Measurements from ENCODE around the gene GXYLT2. TPM values are rescaled to one million over a fixed set of nuclear protein-coding genes. Genes with fewer than 3 reads are reported as not detected.
"Not testable (repeated sequence)": the region's sequence is repeated elsewhere in the genome, so short reads cannot be mapped to it uniquely, and the experiment has no call there.

Gene GXYLT2
- total and polyA plus RNA-seq, 8 donors = 0.40 to 27.0 (median 1.4) TPM

DNA sequence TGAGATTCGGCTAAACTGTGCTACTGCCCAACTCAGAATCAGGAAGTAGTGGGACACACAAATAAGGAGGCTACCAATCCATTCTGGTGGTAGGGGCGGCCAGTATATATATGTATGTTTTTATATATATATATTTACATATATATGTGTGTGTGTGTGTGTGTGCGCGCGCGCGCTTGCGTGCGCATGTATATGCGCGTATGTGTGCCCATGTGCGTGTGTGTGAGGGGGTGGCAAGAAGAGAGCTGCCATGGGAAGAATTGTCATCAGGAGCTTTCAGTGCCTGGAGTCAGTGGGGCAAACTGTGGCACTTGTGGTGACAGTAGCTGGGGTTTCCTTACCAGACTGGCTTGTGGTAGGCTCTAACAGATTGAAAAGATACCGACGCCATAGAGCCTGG lies 26.5 kb downstream of the GXYLT2 start:
- no peak overlapping the region for H3K27ac ChIP-seq
- H3K4me1 ChIP-seq = no peaks in the 10 kb centered on the region
- intact Hi-C loops (cut with DNase I; ENCODE audit: low total_unique reads) = no loop called here
- 94 to 98% (median 97%) methylated on average over 14 of the region's 14 CpGs for WGBS, 5 donors
- no peaks in the 10 kb centered on the region for H3K27me3 ChIP-seq
- no peaks in the 10 kb centered on the region for H3K9me3 ChIP-seq
- DNase-seq = no peak
- no peaks in the 10 kb centered on the region for H3K36me3 ChIP-seq
- H3K4me3 ChIP-seq = no peak overlapping the region
- TF ChIP-seq EP300 (IDR thresholded peaks at IDR 0.05) = no peak
- TF ChIP-seq POLR2AphosphoS5 (IDR thresholded peaks at IDR 0.05) = no peak
- TF ChIP-seq, protein P1, sequence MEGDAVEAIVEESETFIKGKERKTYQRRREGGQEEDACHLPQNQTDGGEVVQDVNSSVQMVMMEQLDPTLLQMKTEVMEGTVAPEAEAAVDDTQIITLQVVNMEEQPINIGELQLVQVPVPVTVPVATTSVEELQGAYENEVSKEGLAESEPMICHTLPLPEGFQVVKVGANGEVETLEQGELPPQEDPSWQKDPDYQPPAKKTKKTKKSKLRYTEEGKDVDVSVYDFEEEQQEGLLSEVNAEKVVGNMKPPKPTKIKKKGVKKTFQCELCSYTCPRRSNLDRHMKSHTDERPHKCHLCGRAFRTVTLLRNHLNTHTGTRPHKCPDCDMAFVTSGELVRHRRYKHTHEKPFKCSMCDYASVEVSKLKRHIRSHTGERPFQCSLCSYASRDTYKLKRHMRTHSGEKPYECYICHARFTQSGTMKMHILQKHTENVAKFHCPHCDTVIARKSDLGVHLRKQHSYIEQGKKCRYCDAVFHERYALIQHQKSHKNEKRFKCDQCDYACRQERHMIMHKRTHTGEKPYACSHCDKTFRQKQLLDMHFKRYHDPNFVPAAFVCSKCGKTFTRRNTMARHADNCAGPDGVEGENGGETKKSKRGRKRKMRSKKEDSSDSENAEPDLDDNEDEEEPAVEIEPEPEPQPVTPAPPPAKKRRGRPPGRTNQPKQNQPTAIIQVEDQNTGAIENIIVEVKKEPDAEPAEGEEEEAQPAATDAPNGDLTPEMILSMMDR (IDR thresholded peaks at IDR 0.05) = no peak
- no peak for TF ChIP-seq POLR2A (IDR thresholded peaks at IDR 0.05)

- H3K27me3 ChIP-seq = no peaks in the 10 kb centered on the region
- no peaks in the 10 kb centered on the region for H3K36me3 ChIP-seq
- intact Hi-C loops (cut with DNase I; ENCODE audit: low total_unique reads) = no loop called here
- no peak overlapping the region for H3K27ac ChIP-seq
- WGBS, 5 donors = 73 to 89% (median 77%) methylated on average over 2 of the region's 2 CpGs
- TF ChIP-seq POLR2AphosphoS5 (IDR thresholded peaks at IDR 0.05) (no peak), POLR2A (IDR thresholded peaks at IDR 0.05) (no peak), EP300 (IDR thresholded peaks at IDR 0.05) (no peak)
- TF ChIP-seq, protein P1 (IDR thresholded peaks at IDR 0.05) = no peak
- no peaks in the 10 kb centered on the region for H3K4me1 ChIP-seq
- H3K4me3 ChIP-seq = no peak overlapping the region
- no peaks in the 10 kb centered on the region for H3K9me3 ChIP-seq
- DNase-seq = no peak
Measured at GRCh38 chr3:72916250-72916649, 28.4 kb downstream of the GXYLT2 start.

DNA sequence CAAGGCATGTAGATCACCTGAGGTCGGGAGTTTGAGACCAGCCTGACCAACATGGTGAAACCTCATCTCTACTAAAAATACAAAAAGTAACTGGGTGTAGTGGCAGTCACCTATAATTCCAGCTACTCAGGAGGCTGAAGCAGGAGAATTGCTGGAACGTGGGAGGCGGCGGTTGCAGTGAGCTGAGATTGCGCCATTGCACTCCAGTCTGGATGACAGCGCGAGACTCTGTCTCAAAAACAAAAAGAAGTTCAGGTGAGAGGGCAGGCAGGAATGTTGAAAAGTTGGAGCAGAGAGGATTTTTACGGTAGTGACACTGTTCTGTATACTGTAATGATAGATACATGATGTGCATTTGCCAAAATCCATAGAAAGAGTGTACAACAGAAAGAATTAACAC lies 31.7 kb downstream of the GXYLT2 start:
- no peaks in the 10 kb centered on the region for H3K27me3 ChIP-seq
- no peak for TF ChIP-seq POLR2AphosphoS5 (IDR thresholded peaks at IDR 0.05)
- TF ChIP-seq POLR2A (IDR thresholded peaks at IDR 0.05) = no peak
- intact Hi-C loops (cut with DNase I; ENCODE audit: low total_unique reads) = no loop called here
- H3K4me3 ChIP-seq = no peak overlapping the region
- no peak for DNase-seq
- WGBS, 5 donors = 92 to 95% (median 93%) methylated on average over 8 of the region's 8 CpGs
- no peaks in the 10 kb centered on the region for H3K36me3 ChIP-seq
- no peaks in the 10 kb centered on the region for H3K4me1 ChIP-seq
- H3K9me3 ChIP-seq = no peaks in the 10 kb centered on the region
- no peak overlapping the region for H3K27ac ChIP-seq

DNA sequence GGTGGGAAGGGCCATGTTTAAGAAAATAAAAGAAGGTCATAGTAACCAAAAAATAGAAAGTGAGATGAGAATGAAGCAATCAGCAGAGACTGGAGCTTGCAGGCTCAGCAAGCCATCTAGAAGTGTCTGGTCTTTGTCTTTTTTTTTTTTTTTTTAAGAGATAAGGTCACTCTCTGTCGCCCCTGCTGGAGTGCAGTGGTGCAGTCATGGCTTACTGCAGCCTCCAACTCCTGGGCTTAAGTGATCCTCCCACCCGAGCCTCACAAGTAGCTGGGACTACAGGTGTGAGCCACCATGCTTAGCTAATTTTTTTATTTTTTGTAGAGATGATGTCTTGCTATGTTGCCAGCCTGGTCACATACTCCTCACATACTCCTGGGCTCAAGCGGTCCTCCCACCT lies 36.2 kb downstream of the GXYLT2 start:
- Histone ChIP-seq H3K9me3 (no peaks in the 10 kb centered on the region), H3K27me3 (no peaks in the 10 kb centered on the region), H3K4me3 (no peak overlapping the region), H3K27ac (no peak overlapping the region), H3K36me3 (no peaks in the 10 kb centered on the region), H3K4me1 (no peaks in the 10 kb centered on the region)
- no peak for DNase-seq
- 80 to 96% (median 90%) methylated on average over 3 of the region's 3 CpGs for WGBS, 5 donors
- TF ChIP-seq EP300 (IDR thresholded peaks at IDR 0.05) (no peak), POLR2A (IDR thresholded peaks at IDR 0.05) (no peak), POLR2AphosphoS5 (IDR thresholded peaks at IDR 0.05) (no peak)
- TF ChIP-seq, protein P1 (IDR thresholded peaks at IDR 0.05) = no peak
- intact Hi-C loops (cut with DNase I; ENCODE audit: low total_unique reads) = no loop called here

- peak in 1 of 2 donors; percentile 22 for DNase-seq
- H3K27me3 ChIP-seq; H3K9me3 ChIP-seq; H3K36me3 ChIP-seq; H3K4me3 ChIP-seq; H3K4me1 ChIP-seq; H3K27ac ChIP-seq; intact Hi-C loops (cut with DNase I; ENCODE audit: low total_unique reads): not testable (repeated sequence)
- WGBS, 5 donors = 64 to 88% (median 74%) methylated on average over 48 to 51 of the region's 51 CpGs
Measured at GRCh38 chr3:72928781-72929735, 41.2 kb downstream of the GXYLT2 start.

All from stomach (tissue), 9 donors.